Endodermal cell (in vitro differentiated cells): Measurements from ENCODE around the gene PPFIA4. TPM values are rescaled to one million over a fixed set of nuclear protein-coding genes. Genes with fewer than 3 reads are reported as not detected.

Experiments used
- DNase-seq: peaks from one replicate; pipeline ENCODE4 v3.0.0-alpha.2; 2017
- H3K27ac ChIP-seq: 2 replicates; pipeline ENCODE4 v1.5.1; 2013; ENCODE audit warnings: mild to moderate bottlenecking, low read depth, low read length, moderate library complexity
- H3K27me3 ChIP-seq: 2 replicates; pipeline ENCODE4 v1.6.1; 2013; ENCODE audit warnings: mild to moderate bottlenecking, low read length, moderate library complexity; ENCODE audit not compliant: insufficient read depth, control insufficient read depth, poor library complexity, severe bottlenecking
- H3K36me3 ChIP-seq: 2 replicates; pipeline ENCODE4 v1.7.0; 2013; ENCODE audit warnings: mild to moderate bottlenecking, low read length, moderate library complexity; ENCODE audit not compliant: control insufficient read depth, insufficient read depth
- H3K4me1 ChIP-seq: one replicate; pipeline ENCODE4 v1.7.0; 2013; ENCODE audit warnings: low read length; ENCODE audit not compliant: control insufficient read depth, insufficient read depth
- H3K4me3 ChIP-seq: 2 replicates; pipeline ENCODE4 v1.5.1; 2013; ENCODE audit warnings: mild to moderate bottlenecking, low read length, moderate library complexity
- H3K9ac ChIP-seq: 2 replicates; pipeline ENCODE4 v1.6.1; 2013; ENCODE audit warnings: mild to moderate bottlenecking, low read length, moderate library complexity; ENCODE audit not compliant: poor library complexity, severe bottlenecking; ENCODE audit errors: extremely low read depth
- H3K9me3 ChIP-seq: 2 replicates; pipeline ENCODE4 v1.6.1; 2013; ENCODE audit warnings: mild to moderate bottlenecking, low read length, moderate library complexity; ENCODE audit not compliant: control insufficient read depth
- H3K27ac Mint-ChIP-seq: 2 replicates; pipeline ENCODE4 v1.8.0; 2020; ENCODE audit warnings: mixed read lengths
- H3K27me3 Mint-ChIP-seq: 2 replicates; pipeline ENCODE4 v1.8.0; 2021; ENCODE audit warnings: mild to moderate bottlenecking, mixed read lengths; ENCODE audit not compliant: insufficient read depth
- H3K36me3 Mint-ChIP-seq: 2 replicates; pipeline ENCODE4 v1.8.0; 2020; ENCODE audit warnings: low read depth, mixed read lengths
- H3K4me1 Mint-ChIP-seq: 2 replicates; pipeline ENCODE4 v1.8.0; 2020; ENCODE audit warnings: mixed read lengths
- H3K4me3 Mint-ChIP-seq: 2 replicates; pipeline ENCODE4 v1.8.0; 2020; ENCODE audit warnings: mild to moderate bottlenecking, moderate library complexity, mixed read lengths
- H3K9me3 Mint-ChIP-seq: 2 replicates; pipeline ENCODE4 v1.8.0; 2020; ENCODE audit warnings: mild to moderate bottlenecking, mixed read lengths
- CTCF ChIP-seq: fragments of 200-600 bp; sonication (generic); conservative IDR thresholded peaks from 2 replicates; pipeline ENCODE4 v1.5.0; 2021; ENCODE audit warnings: antibody characterized with exemption, mild to moderate bottlenecking
- WGBS, 2 experiments: methylation state at CpG; one replicate each; pipeline versions ENCODE4 v1.1.5 to v1.1.7; 2013; ENCODE audit warnings: missing lambda C conversion rate in 2 of 2, mixed read lengths in 1 of 2; ENCODE audit not compliant: insufficient coverage in 1 of 2, insufficient read length in 1 of 2; 5-methylcytosine and 5-hydroxymethylcytosine counted together
- total RNA-seq, 2 donors: library from RNA; stranded (reverse); fragmentation: NEBNext Ultra II Directional in 1 of 2; extraction: Animal tissue kit (Norgen Biotek cat#: 25700) in 1 of 2; gene quantifications; 2 replicates in 1 of 2; 3 replicates in 1 of 2; pipeline ENCODE4 v1.2.1, GENCODE V29; 2021

PPFIA4 gene
- total RNA-seq, 2 donors from 2014 or later, result 8.4 to 12.1 TPM

DNA sequence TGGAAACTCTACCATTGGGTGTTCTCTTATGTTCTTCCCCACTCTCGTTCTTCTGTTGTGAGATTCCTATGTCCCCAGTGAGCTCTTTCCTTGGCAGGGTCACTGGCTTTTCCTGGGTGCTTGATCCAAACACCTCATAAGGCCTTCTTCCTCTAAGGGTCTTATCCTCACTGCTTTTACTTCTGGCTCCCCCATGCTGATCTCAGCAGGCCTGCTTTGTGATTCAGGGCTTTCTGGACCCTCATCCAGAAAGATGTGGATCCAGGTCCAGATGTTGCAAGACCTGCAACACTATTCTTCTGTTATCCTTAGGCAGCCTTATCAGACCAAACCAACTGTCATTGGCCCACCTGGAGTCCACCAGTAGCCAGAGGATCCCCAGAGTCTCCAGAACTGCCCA, 70.7 kb downstream of the PPFIA4 start:
- Mint-ChIP-seq H3K4me3 (no peak overlapping the region), H3K27me3 (peaks cover 8% of the 10 kb centered on the region), H3K4me1 (peaks cover 3% of the 10 kb centered on the region), H3K27ac (no peak overlapping the region), H3K9me3 (peaks cover 38% of the 10 kb centered on the region), H3K36me3 (peaks cover 1% of the 10 kb centered on the region)
- Histone ChIP-seq H3K4me3 (no peak overlapping the region), H3K36me3 (no peaks in the 10 kb centered on the region), H3K9ac (no peak overlapping the region), H3K9me3 (peaks cover 51% of the 10 kb centered on the region), H3K27ac (no peak overlapping the region), H3K27me3 (no peaks in the 10 kb centered on the region), H3K4me1 (no peaks in the 10 kb centered on the region)
- TF ChIP-seq CTCF, result no peak
- no peak for DNase-seq
- 86 to 96% methylated on average over 1 of the region's 1 CpG for WGBS, 2 experiments

GRCh38 chr1:203098445-203098844, 72.2 kb downstream of the PPFIA4 start:
- Histone ChIP-seq H3K36me3 (no peaks in the 10 kb centered on the region), H3K9me3 (peaks cover 41% of the 10 kb centered on the region), H3K9ac (no peak overlapping the region), H3K27me3 (no peaks in the 10 kb centered on the region), H3K4me1 (no peaks in the 10 kb centered on the region), H3K27ac (no peak overlapping the region), H3K4me3 (no peak overlapping the region)
- Mint-ChIP-seq H3K9me3 (peaks cover 38% of the 10 kb centered on the region), H3K4me1 (no peaks in the 10 kb centered on the region), H3K27me3 (peaks cover 8% of the 10 kb centered on the region), H3K4me3 (no peak overlapping the region), H3K27ac (no peak overlapping the region), H3K36me3 (peaks cover 1% of the 10 kb centered on the region)
- WGBS, 2 experiments, result 100% methylated on average over 1 of the region's 1 CpG
- no peak for DNase-seq
- no peak for TF ChIP-seq CTCF

- Mint-ChIP-seq H3K36me3 (peaks cover 1% of the 10 kb centered on the region), H3K27ac (no peak overlapping the region), H3K4me3 (no peak overlapping the region), H3K27me3 (peaks cover 8% of the 10 kb centered on the region), H3K4me1 (no peaks in the 10 kb centered on the region), H3K9me3 (peaks cover 34% of the 10 kb centered on the region)
- no peaks in the 10 kb centered on the region for H3K36me3 ChIP-seq
- peaks cover 5% of the 10 kb centered on the region for H3K4me1 ChIP-seq
- TF ChIP-seq CTCF, result no peak
- no peaks in the 10 kb centered on the region for H3K27me3 ChIP-seq
- DNase-seq, result no peak
- peaks cover 35% of the 10 kb centered on the region for H3K9me3 ChIP-seq
- 85 to 93% methylated on average over 6 to 8 of the region's 8 CpGs for WGBS, 2 experiments
- H3K4me3 ChIP-seq, result no peak overlapping the region
- H3K27ac ChIP-seq, result no peak overlapping the region
- no peak overlapping the region for H3K9ac ChIP-seq
These were observed 72.7 kb downstream of the PPFIA4 start for GRCh38 chr1:203098914-203099520.
